ENCODE data around the gene BRSK1. TPM values are rescaled to one million over a fixed set of nuclear protein-coding genes. Genes with fewer than 3 reads are reported as not detected.

Gene BRSK1
- total RNA-seq, 1 donor from 2014 or later: 5.8 TPM

DNA sequence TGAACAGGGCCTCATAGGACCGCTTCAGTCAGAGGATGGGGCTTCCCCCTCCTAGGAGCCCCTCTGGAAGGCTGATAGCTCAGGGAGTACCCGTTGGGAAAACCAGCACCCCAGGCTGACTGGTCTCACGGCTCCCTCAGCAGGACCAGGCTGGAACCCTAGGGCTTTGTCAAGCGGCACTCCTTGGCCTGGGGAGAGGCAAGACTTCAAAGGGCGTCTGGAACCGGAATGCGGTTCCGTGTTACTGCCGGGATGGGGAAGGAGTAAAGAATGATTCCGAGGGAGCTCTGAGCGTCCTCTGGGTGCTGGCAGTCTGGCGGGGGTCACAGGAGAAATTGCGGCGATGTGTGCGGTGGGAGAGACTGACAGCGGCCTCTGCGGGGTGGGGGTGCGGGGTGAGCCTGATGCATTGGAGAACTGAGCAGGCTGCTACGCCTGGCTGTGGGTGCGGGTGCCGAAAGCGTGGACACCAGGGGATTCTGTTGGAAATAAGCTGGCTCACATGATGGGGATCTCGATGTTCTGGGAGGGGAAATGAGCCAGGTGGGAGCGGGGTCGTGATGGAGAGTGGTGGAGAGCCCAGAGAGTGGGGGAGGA, 68.8 kb downstream of the BRSK1 start:
- no peak for DNase-seq (ENCODE audit: low spot score)
- Mint-ChIP-seq H3K4me1 (ENCODE audit: low read depth) (no peaks in the 10 kb centered on the region), H3K27ac (no peak overlapping the region), H3K27me3 (ENCODE audit: low read depth) (peaks cover 46% of the 10 kb centered on the region), H3K9me3 (no peaks in the 10 kb centered on the region), H3K4me3 (ENCODE audit: low read depth) (peak overlapping the region; percentile 15), H3K36me3 (ENCODE audit: low read depth) (peaks cover 3% of the 10 kb centered on the region)
- intact Hi-C loops (cut with micrococcal nuclease): no loop called here

- peak overlapping the region; percentile 64 for H3K4me3 Mint-ChIP-seq (ENCODE audit: low read depth)
- H3K27me3 Mint-ChIP-seq (ENCODE audit: low read depth): peaks cover 46% of the 10 kb centered on the region
- H3K27ac Mint-ChIP-seq: no peak overlapping the region
- no peak for DNase-seq (ENCODE audit: low spot score)
- no peaks in the 10 kb centered on the region for H3K4me1 Mint-ChIP-seq (ENCODE audit: low read depth)
- no peaks in the 10 kb centered on the region for H3K36me3 Mint-ChIP-seq (ENCODE audit: low read depth)
- intact Hi-C loops (cut with micrococcal nuclease): no loop called here
- no peaks in the 10 kb centered on the region for H3K9me3 Mint-ChIP-seq
Measured at GRCh38 chr19:55353356-55353802, 69.6 kb downstream of the BRSK1 start.

- intact Hi-C loops (cut with micrococcal nuclease): no loop called here
- Mint-ChIP-seq H3K4me3 (ENCODE audit: low read depth) (peak overlapping the region; percentile 64), H3K9me3 (no peaks in the 10 kb centered on the region), H3K27me3 (ENCODE audit: low read depth) (peaks cover 46% of the 10 kb centered on the region), H3K36me3 (ENCODE audit: low read depth) (no peaks in the 10 kb centered on the region), H3K27ac (no peak overlapping the region), H3K4me1 (ENCODE audit: low read depth) (no peaks in the 10 kb centered on the region)
- peak; percentile 31 for DNase-seq (ENCODE audit: low spot score)
Measured at GRCh38 chr19:55353803-55354697, 70.3 kb downstream of the BRSK1 start.

DNA sequence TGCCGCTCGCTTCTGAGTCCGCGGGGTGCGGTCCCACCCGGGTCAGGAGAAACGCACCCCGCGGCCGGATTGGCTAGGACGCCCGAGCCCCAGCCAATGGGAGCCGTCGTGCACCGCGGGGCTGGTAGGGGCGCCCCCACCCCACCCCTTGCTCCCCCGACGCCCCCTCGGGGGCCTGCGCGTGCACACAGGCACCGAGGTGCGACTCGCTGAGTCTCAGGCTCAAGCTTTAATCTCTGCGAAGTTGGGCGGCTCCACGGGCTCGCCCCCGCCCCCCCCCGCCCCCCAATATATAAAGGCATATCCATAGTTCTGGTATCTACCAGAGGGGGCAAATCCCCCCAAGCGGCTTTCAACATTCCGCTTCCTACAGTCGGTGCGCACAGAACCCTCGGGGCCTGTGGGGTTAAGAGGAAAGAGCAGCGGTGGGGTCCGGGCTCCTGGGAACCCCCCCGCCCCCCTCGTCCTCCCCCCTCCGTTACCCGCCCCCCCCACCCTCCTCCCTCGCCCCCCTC, 71.0 kb downstream of the BRSK1 start, which contains the start of gene COX6B2:
Gene COX6B2, minus strand, starts transcription at position 22 of the 515 bp plus-strand sequence. CDS start 198 bp downstream, outside the sequence.
- no peak within 1 kb of the TSS for H3K27ac Mint-ChIP-seq
- no peaks in the 10 kb centered on the region for H3K36me3 Mint-ChIP-seq (ENCODE audit: low read depth)
- no peak for DNase-seq (ENCODE audit: low spot score)
- no peaks in the 10 kb centered on the region for H3K9me3 Mint-ChIP-seq
- intact Hi-C loops (cut with micrococcal nuclease): no loop called here
- peaks cover 46% of the 10 kb centered on the region for H3K27me3 Mint-ChIP-seq (ENCODE audit: low read depth)
- H3K4me3 Mint-ChIP-seq (ENCODE audit: low read depth): peak within 1 kb of the TSS; percentile 64
- no peaks in the 10 kb centered on the region for H3K4me1 Mint-ChIP-seq (ENCODE audit: low read depth)

DNA sequence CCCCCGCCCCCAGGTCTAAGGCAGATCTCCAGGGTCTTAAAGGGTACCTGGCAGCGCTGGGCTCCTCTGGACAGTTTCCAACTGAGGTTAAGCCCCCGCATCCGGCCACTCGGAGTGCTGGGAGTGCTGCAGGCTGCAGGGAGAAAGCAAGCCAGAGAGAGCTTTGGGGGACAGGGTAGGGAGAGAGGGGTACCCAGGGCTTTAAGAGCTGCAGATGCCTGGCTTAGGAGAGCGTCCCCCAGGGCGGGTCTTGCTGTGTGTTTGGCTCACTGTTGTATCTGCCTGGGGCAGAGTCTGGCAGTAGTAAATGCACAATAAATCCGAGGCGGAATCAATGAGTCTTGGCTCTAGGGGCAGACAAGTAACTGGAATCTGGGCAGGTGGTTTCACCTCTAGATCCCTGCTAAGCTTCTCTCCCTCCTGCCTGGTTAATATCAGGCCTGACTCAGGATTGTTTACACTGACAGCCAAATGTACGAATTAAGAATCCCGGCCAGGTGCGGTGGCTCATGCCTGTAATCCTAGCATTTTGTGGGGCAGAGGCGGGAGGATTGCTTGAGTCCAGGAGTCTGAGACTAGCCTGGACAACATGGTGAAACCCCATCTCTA, 71.5 kb downstream of the BRSK1 start:
- H3K27ac Mint-ChIP-seq: no peak overlapping the region
- no peaks in the 10 kb centered on the region for H3K9me3 Mint-ChIP-seq
- no peak for DNase-seq (ENCODE audit: low spot score)
- no peaks in the 10 kb centered on the region for H3K36me3 Mint-ChIP-seq (ENCODE audit: low read depth)
- H3K4me1 Mint-ChIP-seq (ENCODE audit: low read depth): no peaks in the 10 kb centered on the region
- peaks cover 46% of the 10 kb centered on the region for H3K27me3 Mint-ChIP-seq (ENCODE audit: low read depth)
- no peak overlapping the region for H3K4me3 Mint-ChIP-seq (ENCODE audit: low read depth)
- intact Hi-C loops (cut with micrococcal nuclease): no loop called here

DNA sequence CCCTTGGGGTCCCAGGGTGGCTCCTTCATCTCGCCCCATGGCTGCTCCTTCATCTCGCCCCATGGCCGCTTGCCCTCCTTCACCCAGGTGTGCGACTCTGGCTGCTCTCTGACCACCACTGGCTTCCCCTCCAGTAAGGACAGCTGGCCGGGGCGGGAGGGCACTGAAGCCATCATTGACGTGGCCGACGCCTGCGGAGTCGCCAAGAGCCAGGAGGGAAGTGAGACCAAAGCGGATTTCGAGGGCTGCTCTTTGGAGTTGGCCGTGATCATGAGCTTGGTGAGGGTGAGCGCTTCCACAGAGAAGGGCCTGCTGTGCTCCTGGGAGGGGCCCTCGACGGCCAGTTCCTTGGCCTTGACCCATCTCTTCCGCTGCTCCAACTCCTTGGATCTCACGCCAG, 74.7 kb downstream of the BRSK1 start:
- Mint-ChIP-seq H3K36me3 (ENCODE audit: low read depth) (no peaks in the 10 kb centered on the region), H3K27ac (no peak overlapping the region), H3K4me3 (ENCODE audit: low read depth) (no peak overlapping the region), H3K9me3 (no peaks in the 10 kb centered on the region), H3K27me3 (ENCODE audit: low read depth) (peaks cover 22% of the 10 kb centered on the region), H3K4me1 (ENCODE audit: low read depth) (no peaks in the 10 kb centered on the region)
- DNase-seq (ENCODE audit: low spot score): no peak
- intact Hi-C loops (cut with micrococcal nuclease): no loop called here

- no peak overlapping the region for H3K4me3 Mint-ChIP-seq (ENCODE audit: low read depth)
- H3K27ac Mint-ChIP-seq: no peak overlapping the region
- intact Hi-C loops (cut with micrococcal nuclease): no loop called here
- DNase-seq (ENCODE audit: low spot score): no peak
- H3K4me1 Mint-ChIP-seq (ENCODE audit: low read depth): no peaks in the 10 kb centered on the region
- no peaks in the 10 kb centered on the region for H3K36me3 Mint-ChIP-seq (ENCODE audit: low read depth)
- H3K27me3 Mint-ChIP-seq (ENCODE audit: low read depth): peaks cover 18% of the 10 kb centered on the region
- H3K9me3 Mint-ChIP-seq: no peaks in the 10 kb centered on the region
Measured at GRCh38 chr19:55358943-55359908, 75.4 kb downstream of the BRSK1 start.

DNA sequence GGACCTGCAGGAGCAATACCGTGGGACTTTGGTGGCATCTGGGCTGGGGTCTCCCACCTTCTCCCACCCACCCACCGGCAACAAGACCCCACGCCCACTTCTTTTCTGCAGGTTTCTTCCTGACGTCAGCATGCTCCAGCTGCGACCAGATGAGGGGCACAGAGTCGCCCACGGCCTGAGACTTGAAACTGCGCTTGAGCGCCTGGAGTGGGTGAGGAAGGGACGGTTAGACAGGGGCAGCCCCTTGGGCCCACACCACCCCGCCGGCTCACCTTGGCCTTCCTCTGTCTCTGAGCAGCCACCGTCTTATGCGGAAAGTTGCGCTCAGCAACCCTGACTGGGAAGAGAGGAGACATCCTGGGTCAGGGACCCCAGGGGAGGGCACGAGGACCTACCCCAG, 77.1 kb downstream of the BRSK1 start:
- Mint-ChIP-seq H3K4me3 (ENCODE audit: low read depth) (no peak overlapping the region), H3K36me3 (ENCODE audit: low read depth) (no peaks in the 10 kb centered on the region), H3K4me1 (ENCODE audit: low read depth) (no peaks in the 10 kb centered on the region), H3K27ac (no peak overlapping the region), H3K27me3 (ENCODE audit: low read depth) (peaks cover 10% of the 10 kb centered on the region), H3K9me3 (no peaks in the 10 kb centered on the region)
- no peak for DNase-seq (ENCODE audit: low spot score)
- intact Hi-C loops (cut with micrococcal nuclease): no loop called here

Other genes with a start within 250 kb of the BRSK1 start
- 0.37 and 0.50 TPM in 2 replicates for gene GP6, start 245.7 kb upstream of the BRSK1 start, total RNA-seq
- gene RDH13, start 220.8 kb upstream of the BRSK1 start, total RNA-seq: 18.3 and 18.9 TPM in 2 replicates
- 4.9 and 6.6 TPM in 2 replicates for gene EPS8L1, start 208.1 kb upstream of the BRSK1 start, total RNA-seq
- 104 and 108 TPM in 2 replicates for gene PPP1R12C, start 166.4 kb upstream of the BRSK1 start, total RNA-seq
- gene TNNT1, start 134.8 kb upstream of the BRSK1 start, total RNA-seq: 0.27 and 1.3 TPM in 2 replicates
- gene TNNI3, start 126.3 kb upstream of the BRSK1 start, total RNA-seq: not detected in 2 replicates
- gene DNAAF3, start 117.4 kb upstream of the BRSK1 start, total RNA-seq: 0.23 and 0.27 TPM in 2 replicates
- gene SYT5, start 103.7 kb upstream of the BRSK1 start, total RNA-seq: 0.23 TPM in 1 of 2 replicates, not detected in the other
- not detected in 2 replicates for gene PTPRH, start 74.5 kb upstream of the BRSK1 start, total RNA-seq
- gene TMEM86B, start 55.2 kb upstream of the BRSK1 start, total RNA-seq: 6.0 and 6.7 TPM in 2 replicates
- 180 and 183 TPM in 2 replicates for gene PPP6R1, start 25.0 kb upstream of the BRSK1 start, total RNA-seq
- gene HSPBP1, start 3.9 kb upstream of the BRSK1 start, total RNA-seq: 59.0 and 59.3 TPM in 2 replicates
- gene TMEM150B, start 41.3 kb downstream of the BRSK1 start, total RNA-seq: 0.41 and 0.46 TPM in 2 replicates
- gene KMT5C, start 55.9 kb downstream of the BRSK1 start, total RNA-seq: 34.3 and 35.3 TPM in 2 replicates
- 1.8 TPM in 1 of 2 replicates, not detected in the other for gene COX6B2, start 70.7 kb downstream of the BRSK1 start, total RNA-seq
- not detected in 2 replicates for gene GARIN5B, start 79.3 kb downstream of the BRSK1 start, total RNA-seq
- gene IL11, start 86.5 kb downstream of the BRSK1 start, total RNA-seq: 0.25 and 0.32 TPM in 2 replicates
- not detected in 2 replicates for gene TMEM190, start 92.8 kb downstream of the BRSK1 start, total RNA-seq
- gene TMEM238, start 100.3 kb downstream of the BRSK1 start, total RNA-seq: 7.9 and 10.5 TPM in 2 replicates
- gene RPL28, start 101.9 kb downstream of the BRSK1 start, total RNA-seq: 2,206 and 2,207 TPM in 2 replicates
- 210 and 220 TPM in 2 replicates for gene UBE2S, start 123.8 kb downstream of the BRSK1 start, total RNA-seq
- gene SHISA7, start 159.3 kb downstream of the BRSK1 start, total RNA-seq: not detected in 2 replicates
- 30.4 and 34.8 TPM in 2 replicates for gene ISOC2, start 177.6 kb downstream of the BRSK1 start, total RNA-seq
- gene C19orf85, start 180.8 kb downstream of the BRSK1 start, total RNA-seq: not detected in 2 replicates
- 8.6 and 9.5 TPM in 2 replicates for gene ZNF628, start 192.6 kb downstream of the BRSK1 start, total RNA-seq
- gene NAT14, start 201.2 kb downstream of the BRSK1 start, total RNA-seq: 20.0 and 20.2 TPM in 2 replicates
- gene SSC5D, start 204.4 kb downstream of the BRSK1 start, total RNA-seq: 0.41 and 0.71 TPM in 2 replicates

Data from activated T-helper 2 cell treated with anti-CD3 and anti-CD28 coated beads, Interferon-gamma antibody, Interleukin-2, Interleukin-4, amounts not matched to agents 10 μg/mL and 5 μg/mL and 100 μg/mL, durations not matched to agents 14 hours and 24 hours and 36 hours (primary cell).